GM10847 (cell line): Measurements from ENCODE around the gene TRIM22.

Experiments used
- POLR2A ChIP-seq: IDR thresholded peaks from 2 replicates; pipeline ENCODE4 v1.6.1; 2011; ENCODE audit not compliant: insufficient read length; ENCODE audit errors: extremely low read depth

The TRIM22 gene

GRCh38 chr11:5688482-5688881, 1.1 kb upstream of the TRIM22 start:
- no peak for TF ChIP-seq POLR2A

GRCh38 chr11:5690216-5690615, 626 bp downstream of the TRIM22 start:
- TF ChIP-seq POLR2A, result no peak

GRCh38 chr11:5690736-5691135, 1.1 kb downstream of the TRIM22 start:
- TF ChIP-seq POLR2A, result no peak

GRCh38 chr11:5691964-5692361, 2.4 kb downstream of the TRIM22 start:
- TF ChIP-seq POLR2A, result no peak

DNA sequence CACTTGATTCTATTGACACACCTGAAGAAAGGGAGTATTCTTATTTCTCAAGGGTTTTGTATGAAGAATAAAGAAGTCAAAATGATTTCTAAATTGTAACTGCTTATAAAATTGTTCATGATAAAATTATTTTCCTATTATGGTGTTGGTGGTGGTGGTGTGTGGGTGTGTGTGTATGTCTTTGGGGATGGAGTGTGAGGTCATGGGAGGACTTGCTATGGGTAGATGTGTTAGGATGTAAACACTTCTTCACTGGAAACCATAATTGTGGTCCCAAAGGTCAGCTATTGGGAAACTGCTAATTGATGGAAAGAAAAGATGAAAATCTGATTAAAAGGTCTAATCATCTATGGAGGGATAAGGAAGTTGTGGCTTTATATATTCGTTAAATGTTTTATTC, 5.1 kb downstream of the TRIM22 start:
- no peak for TF ChIP-seq POLR2A

DNA sequence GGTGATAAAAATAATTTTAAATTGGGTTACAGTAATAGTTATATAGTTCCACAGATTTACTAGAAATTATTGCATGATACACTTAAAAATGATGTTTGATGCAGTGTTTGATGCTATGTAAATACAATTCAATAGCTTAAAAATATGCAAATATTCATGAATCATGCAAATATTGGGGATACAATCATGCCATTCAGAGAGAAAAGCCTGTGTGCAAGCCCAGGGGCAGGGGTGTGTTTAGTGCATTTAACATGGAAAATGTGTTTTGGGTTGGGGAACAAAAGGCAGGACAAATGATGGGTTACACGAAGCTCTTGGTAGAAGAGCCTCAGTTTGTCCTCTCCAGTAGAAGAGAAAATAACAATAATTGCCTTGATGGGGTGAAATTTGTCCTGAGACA, 6.0 kb downstream of the TRIM22 start:
- TF ChIP-seq POLR2A, result no peak

DNA sequence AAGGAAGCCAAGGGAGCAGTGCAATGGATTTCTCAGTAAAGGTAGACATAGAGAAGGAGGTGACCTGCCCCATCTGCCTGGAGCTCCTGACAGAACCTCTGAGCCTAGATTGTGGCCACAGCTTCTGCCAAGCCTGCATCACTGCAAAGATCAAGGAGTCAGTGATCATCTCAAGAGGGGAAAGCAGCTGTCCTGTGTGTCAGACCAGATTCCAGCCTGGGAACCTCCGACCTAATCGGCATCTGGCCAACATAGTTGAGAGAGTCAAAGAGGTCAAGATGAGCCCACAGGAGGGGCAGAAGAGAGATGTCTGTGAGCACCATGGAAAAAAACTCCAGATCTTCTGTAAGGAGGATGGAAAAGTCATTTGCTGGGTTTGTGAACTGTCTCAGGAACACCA, 6.6 kb downstream of the TRIM22 start:
- no peak for TF ChIP-seq POLR2A

DNA sequence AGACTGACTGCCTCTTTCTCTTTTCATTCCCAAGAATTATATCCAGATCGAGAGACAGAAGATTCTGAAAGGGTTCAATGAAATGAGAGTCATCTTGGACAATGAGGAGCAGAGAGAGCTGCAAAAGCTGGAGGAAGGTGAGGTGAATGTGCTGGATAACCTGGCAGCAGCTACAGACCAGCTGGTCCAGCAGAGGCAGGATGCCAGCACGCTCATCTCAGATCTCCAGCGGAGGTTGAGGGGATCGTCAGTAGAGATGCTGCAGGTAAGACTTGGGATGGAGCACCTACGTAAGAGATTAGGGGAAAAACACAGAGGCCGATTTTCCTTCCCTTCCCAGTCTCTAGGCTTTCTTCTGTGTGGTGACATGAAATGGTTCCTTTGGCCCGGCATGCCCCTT, 8.7 kb downstream of the TRIM22 start:
- no peak for TF ChIP-seq POLR2A

GRCh38 chr11:5700421-5701054, 10.9 kb downstream of the TRIM22 start:
- no peak for TF ChIP-seq POLR2A

GRCh38 chr11:5701055-5701577, 11.5 kb downstream of the TRIM22 start:
- TF ChIP-seq POLR2A, result no peak

DNA sequence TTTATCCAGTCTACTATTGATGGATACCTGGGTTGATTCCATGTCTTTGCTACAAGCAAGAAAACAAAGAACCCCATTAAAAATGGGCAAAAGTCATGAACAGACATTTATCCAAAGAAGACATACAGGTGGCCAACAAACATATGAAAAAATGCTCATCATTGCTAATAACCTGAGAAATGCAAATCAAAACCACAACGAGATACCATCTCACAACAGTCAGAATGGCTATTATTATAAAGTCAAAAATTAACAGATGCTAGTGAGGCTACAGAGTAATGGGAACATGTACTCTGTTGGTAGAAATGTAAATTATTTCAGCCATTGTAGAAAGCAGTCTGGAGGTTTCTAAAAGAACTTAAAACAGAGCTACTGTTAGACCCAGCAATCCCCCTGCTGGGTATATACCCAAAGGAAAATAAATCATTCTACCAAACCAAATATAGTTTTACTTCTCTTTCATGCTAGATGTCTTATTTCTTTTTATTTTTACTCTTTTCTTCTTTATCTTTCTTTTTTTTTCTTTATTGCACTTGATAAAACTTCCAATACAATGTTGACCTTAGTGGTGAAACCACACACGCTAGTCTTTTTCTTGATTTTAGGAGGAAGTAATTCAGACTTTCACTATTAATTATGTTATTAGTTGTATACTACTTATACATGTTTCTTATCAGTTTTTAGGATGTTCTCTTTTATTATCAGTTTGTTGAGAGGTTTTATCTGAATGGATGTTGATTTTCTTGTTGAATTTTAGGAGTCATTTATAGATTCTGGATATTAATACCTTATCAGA, 14.3 kb downstream of the TRIM22 start:
- no peak for TF ChIP-seq POLR2A

GRCh38 chr11:5705688-5706087, 16.1 kb downstream of the TRIM22 start:
- TF ChIP-seq POLR2A, result no peak

DNA sequence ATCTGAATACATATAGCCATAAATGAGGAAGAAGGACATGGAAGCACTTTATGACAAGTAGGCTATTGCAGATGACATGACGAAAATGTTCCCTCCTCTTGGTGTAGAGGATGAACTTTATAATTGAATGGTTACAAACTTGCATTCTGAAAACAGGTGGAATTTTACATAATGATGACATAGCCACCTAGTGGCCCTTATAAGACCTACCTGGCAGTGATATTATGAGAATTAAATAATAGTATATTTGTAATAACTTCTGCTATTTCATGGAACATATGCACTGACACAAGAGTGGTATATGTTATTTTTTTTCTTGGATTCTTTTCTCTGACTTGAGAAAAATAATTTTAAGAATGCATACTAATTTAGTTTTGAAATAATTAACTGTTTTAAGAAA, 22.9 kb downstream of the TRIM22 start:
- TF ChIP-seq POLR2A, result no peak

DNA sequence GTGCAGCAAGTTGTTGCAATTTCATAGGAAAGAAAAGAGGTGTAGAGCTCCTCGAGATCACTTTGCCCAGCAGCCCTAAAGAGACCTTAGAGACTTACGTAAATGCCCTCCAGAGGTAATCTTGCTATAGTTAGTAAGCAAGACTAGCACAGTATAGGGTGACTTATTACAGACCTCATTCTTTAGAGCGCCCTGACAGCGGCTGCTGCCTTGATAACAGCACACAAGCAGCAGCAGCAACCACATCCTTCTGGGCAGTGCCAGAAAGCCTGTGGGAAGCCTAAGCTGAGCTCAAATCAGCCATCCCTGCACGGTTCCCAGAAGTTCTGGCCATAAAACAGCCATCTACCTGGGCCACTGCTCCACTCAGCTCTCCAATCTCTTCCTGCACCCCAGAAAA, 24.1 kb downstream of the TRIM22 start:
- no peak for TF ChIP-seq POLR2A

GRCh38 chr11:5719703-5720495, 30.3 kb downstream of the TRIM22 start:
- no peak for TF ChIP-seq POLR2A

- no peak for TF ChIP-seq POLR2A
These were observed 33.0 kb downstream of the TRIM22 start for GRCh38 chr11:5722622-5723021.
